ENCODE data around the gene HIVEP2. TPM values are rescaled to one million over a fixed set of nuclear protein-coding genes. Genes with fewer than 3 reads are reported as not detected.

Gene HIVEP2
- total RNA-seq, 1 experiment from 2014 or later, result 4.2 TPM

- no peaks in the 10 kb centered on the region for H3K23me2 ChIP-seq (ENCODE audit: insufficient read length, low read depth, low read length, poor library complexity, severe bottlenecking)
- Mint-ChIP-seq H3K4me3 (no peak overlapping the region), H3K36me3 (ENCODE audit: insufficient read depth in 1 of 3, low read depth in 3 of 3) (no peaks in the 10 kb centered on the region), H3K27me3 (ENCODE audit: low read depth) (no peaks in the 10 kb centered on the region), H3K9me3 (no peaks in the 10 kb centered on the region), H3K27ac (peak overlapping the region in 1 of 3 experiments; percentile 61; a peak in 2 of 7 replicates), H3K4me1 (peaks cover 6 to 8% of the 10 kb centered on the region in 2 experiments)
- H2BK20ac ChIP-seq (ENCODE audit: low read depth, low read length, poor library complexity, severe bottlenecking), result no peak overlapping the region
- no peak overlapping the region for H2BK12ac ChIP-seq (ENCODE audit: insufficient read length, low read depth, low read length)
- H3K27me3 ChIP-seq (ENCODE audit: insufficient read depth, low read length), result no peaks in the 10 kb centered on the region
- H3T11ph ChIP-seq (ENCODE audit: low read length), result no peak overlapping the region
- TF ChIP-seq CTCF (conservative IDR thresholded peaks at IDR 0.05), result no peak
- no peak overlapping the region for H3K23ac ChIP-seq (ENCODE audit: insufficient read length, low read depth, low read length)
- no peaks in the 10 kb centered on the region for H3K79me2 ChIP-seq (ENCODE audit: insufficient read depth, low read length)
- H3K27ac ChIP-seq (ENCODE audit: insufficient read length, low read depth, low read length), result no peak overlapping the region
- H2BK120ac ChIP-seq (ENCODE audit: low read depth, low read length, poor library complexity, severe bottlenecking), result no peak overlapping the region
- no peaks in the 10 kb centered on the region for H3K79me1 ChIP-seq (ENCODE audit: insufficient read depth, low read depth, low read length, poor library complexity, severe bottlenecking)
- no peak overlapping the region for H3K4ac ChIP-seq (ENCODE audit: low read depth, low read length)
- H2BK15ac ChIP-seq (ENCODE audit: low read depth, low read length), result no peak overlapping the region
- no peak overlapping the region for H3K14ac ChIP-seq (ENCODE audit: insufficient read depth, low read length)
- H4K5ac ChIP-seq (ENCODE audit: insufficient read length, low read depth, low read length), result no peak overlapping the region
- DNase-seq, result no peak
- WGBS (ENCODE audit: extremely low coverage, insufficient read length, low lambda C conversion rate), result no CpG with 5 or more reads among the region's 1 CpG
- no peak overlapping the region for H2AFZ ChIP-seq (ENCODE audit: low read length)
- H4K20me1 ChIP-seq (ENCODE audit: control insufficient read depth, insufficient read depth, insufficient read length), result no peaks in the 10 kb centered on the region
- no peak overlapping the region for H4K91ac ChIP-seq (ENCODE audit: insufficient read length, low read depth, low read length)
- H2AK5ac ChIP-seq (ENCODE audit: insufficient read length, low read length), result no peak overlapping the region
- H3K9me3 ChIP-seq (ENCODE audit: control insufficient read depth, low read depth, low read length), result no peaks in the 10 kb centered on the region
- H3K4me2 ChIP-seq (ENCODE audit: insufficient read depth, insufficient read length, low read length), result no peak overlapping the region
- H3K9ac ChIP-seq (ENCODE audit: extremely low read depth, insufficient read length, low read length), result no peak overlapping the region
- H4K8ac ChIP-seq (replicated peaks; ENCODE audit: insufficient read length, low read depth, low read length), result no peak overlapping the region
- no peak overlapping the region for H3K56ac ChIP-seq (ENCODE audit: insufficient read length, low read depth, low read length)
- no peak overlapping the region for H3K18ac ChIP-seq (ENCODE audit: insufficient read length, low read depth, low read length)
- H3K4me1 ChIP-seq (ENCODE audit: insufficient read depth, low read length), result 0 out of 2 replicates have a peak, but pooled peaks cover 2% of the 10 kb centered on the region
- no peak overlapping the region for H2BK5ac ChIP-seq (ENCODE audit: insufficient read length, low read length)
These were observed 142.9 kb downstream of the HIVEP2 start for GRCh38 chr6:142802124-142802523.
